ENCODE results near the gene ONECUT3. TPM values are rescaled to one million over a fixed set of nuclear protein-coding genes. Genes with fewer than 3 reads are reported as not detected.

ONECUT3 gene
- total and polyA plus RNA-seq, 10 of the 15 experiments (the other 5 are each of a cell fraction or from before 2014, with no cell fraction given): not detected

DNA sequence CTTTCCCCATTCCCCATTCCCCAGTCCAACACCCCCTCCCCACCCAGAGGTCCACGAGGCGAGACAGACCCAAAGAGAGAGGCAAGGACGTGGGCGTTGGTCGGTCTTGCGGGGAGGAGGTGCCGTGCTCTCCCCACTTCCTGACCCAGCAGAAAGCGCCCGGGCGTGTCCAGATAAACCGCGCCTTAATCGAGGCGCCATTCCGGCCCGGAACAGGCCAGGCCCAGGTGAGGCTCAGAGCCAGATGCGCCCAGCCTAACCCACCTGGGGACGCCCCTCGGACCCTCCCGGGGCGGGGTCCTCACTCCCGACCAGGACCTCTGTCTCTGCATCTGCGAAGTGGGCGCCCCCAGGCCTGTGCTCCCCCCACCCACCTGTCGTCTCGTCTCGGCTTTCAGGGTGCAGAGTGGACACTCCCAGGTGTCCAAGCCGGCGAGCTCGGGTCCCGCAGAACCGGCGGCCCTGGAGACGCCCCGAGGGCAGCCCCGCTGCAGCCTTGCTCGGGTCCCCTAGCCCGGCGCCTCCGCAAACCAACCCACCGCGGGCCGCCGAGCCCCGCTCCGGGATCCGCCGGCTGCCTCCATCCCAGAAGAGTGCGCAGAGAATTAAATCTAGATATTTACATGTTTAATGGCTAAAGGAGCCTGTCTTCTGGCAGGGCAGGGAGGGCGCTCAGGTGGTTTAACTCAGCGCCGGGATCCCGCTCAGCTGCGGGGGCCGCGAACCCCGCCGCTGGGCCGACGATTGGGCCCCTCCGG lies 5.0 kb upstream of the ONECUT3 start:
- Histone ChIP-seq H2AFZ (ENCODE audit: control insufficient read depth, low read depth, low read length) (0 out of 2 replicates have a peak overlapping the region, but pooled peaks have one; percentile 4), H3K27ac (ENCODE audit: control insufficient read depth, insufficient read depth) (no peak overlapping the region), H3K9ac (ENCODE audit: control insufficient read depth, insufficient read depth, low read length) (no peak overlapping the region), H3K9me3 (replicated peaks; ENCODE audit: control insufficient read depth, insufficient read depth, low read length) (no peaks in the 10 kb centered on the region), H3K27me3 (replicated peaks in 1 of 2; ENCODE audit: control insufficient read depth in 2 of 2, insufficient read depth in 2 of 2, low read length in 1 of 2) (peaks cover 16 to 24% of the 10 kb centered on the region in 2 experiments), H3K36me3 (ENCODE audit: control insufficient read depth in 2 of 2, insufficient read depth in 2 of 2, low read length in 1 of 2) (no peaks in the 10 kb centered on the region), H3K4me1 (ENCODE audit: control insufficient read depth, insufficient read depth, low read length) (peaks cover 12% of the 10 kb centered on the region), H3K4me2 (ENCODE audit: control insufficient read depth, insufficient read depth) (peak overlapping the region; percentile 77), H4K20me1 (ENCODE audit: control insufficient read depth, insufficient read depth) (no peaks in the 10 kb centered on the region), H3K4me3 (no peak overlapping the region), H3K79me2 (ENCODE audit: control insufficient read depth, insufficient read depth, low read length) (no peaks in the 10 kb centered on the region)
- ChIA-PET SMC1A (ENCODE audit: uncharacterized antibody, unreplicated experiment) (no interaction called here), RAD21 (ENCODE audit: unreplicated experiment) (interaction anchor here (0.5 kb wide), 1 partner anchor 29 kb away, joined by 3 read pairs; no protein-coding TSS in a partner anchor), POLR2A (no interaction called here), CTCF (no interaction called here)
- intact Hi-C loops (cut with micrococcal nuclease; ENCODE audit: unreplicated experiment): no loop called here
- FAIRE-seq (no peak), ATAC-seq (peak; percentile 72), DNase-seq (ENCODE audit: low read depth, low spot score) (no peak)
- in situ Hi-C loops (cut with MboI): no loop called here
- 12% methylated on average over 60 of the region's 61 CpGs for WGBS (ENCODE audit: insufficient coverage, insufficient replicate concordance, low lambda C conversion rate, missing lambda C conversion rate)
- no TSS peak for BruUV-seq (replicated peaks)
- TF ChIP-seq IKZF1 (conservative IDR thresholded peaks at IDR 0.05) (no peak), PAX5 (IDR thresholded peaks at IDR 0.05; ENCODE audit: borderline replicate concordance, low read depth, low read length) (peak; percentile 82), TCF12 (IDR thresholded peaks at IDR 0.05; ENCODE audit: low read depth, low read length) (0 out of 2 replicates have a peak, but pooled peaks have one; percentile 1), RELA (IDR thresholded peaks at IDR 0.05; ENCODE audit: borderline replicate concordance, partially characterized antibody) (no peak), NBN (IDR thresholded peaks at IDR 0.05) (no peak), ZNF687 (IDR thresholded peaks at IDR 0.05) (no peak), MEF2A (IDR thresholded peaks at IDR 0.05; ENCODE audit: insufficient read depth, low read depth, low read length) (no peak), RUNX3 (IDR thresholded peaks at IDR 0.05; ENCODE audit: low read length) (peak; percentile 45; the same call in 1 of the 2 replicates), EGR1 (IDR thresholded peaks at IDR 0.05; ENCODE audit: borderline replicate concordance in 1 of 2, low read depth in 2 of 2, low read length in 2 of 2) (peak in 1 of 2 experiments; percentile 75; a peak in 2 of 3 replicates), EZH2 (IDR thresholded peaks at IDR 0.05; ENCODE audit: borderline replicate concordance, control insufficient read depth, low read depth, low read length) (0 out of 2 replicates have a peak, but pooled peaks have one; percentile 56), SIN3A (IDR thresholded peaks at IDR 0.05; ENCODE audit: low read depth, low read length) (no peak), RAD21 (IDR thresholded peaks at IDR 0.05; ENCODE audit: insufficient read depth, low read depth, low read length) (no peak), PML (IDR thresholded peaks at IDR 0.05; ENCODE audit: low read length) (no peak), RCOR1 (conservative IDR thresholded peaks at IDR 0.05; ENCODE audit: low read depth, low read length) (no peak)
- TF ChIP-seq, protein P1, sequence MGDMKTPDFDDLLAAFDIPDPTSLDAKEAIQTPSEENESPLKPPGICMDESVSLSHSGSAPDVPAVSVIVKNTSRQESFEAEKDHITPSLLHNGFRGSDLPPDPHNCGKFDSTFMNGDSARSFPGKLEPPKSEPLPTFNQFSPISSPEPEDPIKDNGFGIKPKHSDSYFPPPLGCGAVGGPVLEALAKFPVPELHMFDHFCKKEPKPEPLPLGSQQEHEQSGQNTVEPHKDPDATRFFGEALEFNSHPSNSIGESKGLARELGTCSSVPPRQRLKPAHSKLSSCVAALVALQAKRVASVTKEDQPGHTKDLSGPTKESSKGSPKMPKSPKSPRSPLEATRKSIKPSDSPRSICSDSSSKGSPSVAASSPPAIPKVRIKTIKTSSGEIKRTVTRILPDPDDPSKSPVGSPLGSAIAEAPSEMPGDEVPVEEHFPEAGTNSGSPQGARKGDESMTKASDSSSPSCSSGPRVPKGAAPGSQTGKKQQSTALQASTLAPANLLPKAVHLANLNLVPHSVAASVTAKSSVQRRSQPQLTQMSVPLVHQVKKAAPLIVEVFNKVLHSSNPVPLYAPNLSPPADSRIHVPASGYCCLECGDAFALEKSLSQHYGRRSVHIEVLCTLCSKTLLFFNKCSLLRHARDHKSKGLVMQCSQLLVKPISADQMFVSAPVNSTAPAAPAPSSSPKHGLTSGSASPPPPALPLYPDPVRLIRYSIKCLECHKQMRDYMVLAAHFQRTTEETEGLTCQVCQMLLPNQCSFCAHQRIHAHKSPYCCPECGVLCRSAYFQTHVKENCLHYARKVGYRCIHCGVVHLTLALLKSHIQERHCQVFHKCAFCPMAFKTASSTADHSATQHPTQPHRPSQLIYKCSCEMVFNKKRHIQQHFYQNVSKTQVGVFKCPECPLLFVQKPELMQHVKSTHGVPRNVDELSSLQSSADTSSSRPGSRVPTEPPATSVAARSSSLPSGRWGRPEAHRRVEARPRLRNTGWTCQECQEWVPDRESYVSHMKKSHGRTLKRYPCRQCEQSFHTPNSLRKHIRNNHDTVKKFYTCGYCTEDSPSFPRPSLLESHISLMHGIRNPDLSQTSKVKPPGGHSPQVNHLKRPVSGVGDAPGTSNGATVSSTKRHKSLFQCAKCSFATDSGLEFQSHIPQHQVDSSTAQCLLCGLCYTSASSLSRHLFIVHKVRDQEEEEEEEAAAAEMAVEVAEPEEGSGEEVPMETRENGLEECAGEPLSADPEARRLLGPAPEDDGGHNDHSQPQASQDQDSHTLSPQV (IDR thresholded peaks at IDR 0.05): no peak
